HG02642 (cell line): Measurements from ENCODE around the gene VDAC1.

Experiments
- ATAC-seq: cut with Tn5 transposase; IDR thresholded peaks from one replicate; pipeline ENCODE4 v1.9.1; 2021; ENCODE audit warnings: mild to moderate bottlenecking; ENCODE audit not compliant: unreplicated experiment, poor library complexity

Gene VDAC1

DNA sequence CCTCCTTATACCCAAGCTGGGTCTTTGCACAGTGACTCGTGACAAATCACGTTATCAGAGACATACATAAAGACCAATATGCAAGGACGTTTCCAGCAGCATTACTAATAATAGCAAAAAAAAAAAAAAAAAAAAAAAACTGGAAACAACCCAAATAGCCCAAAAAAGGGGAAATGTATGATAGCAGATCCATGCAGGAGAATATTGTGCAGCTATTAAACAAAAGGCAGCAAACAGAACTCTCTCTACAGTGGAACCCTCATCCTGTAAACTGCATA lies 74.0 kb downstream of the VDAC1 start:
- no peak for ATAC-seq

GRCh38 chr5:133930061-133930812 lies 74.5 kb downstream of the VDAC1 start:
- peak; percentile 46 for ATAC-seq

DNA sequence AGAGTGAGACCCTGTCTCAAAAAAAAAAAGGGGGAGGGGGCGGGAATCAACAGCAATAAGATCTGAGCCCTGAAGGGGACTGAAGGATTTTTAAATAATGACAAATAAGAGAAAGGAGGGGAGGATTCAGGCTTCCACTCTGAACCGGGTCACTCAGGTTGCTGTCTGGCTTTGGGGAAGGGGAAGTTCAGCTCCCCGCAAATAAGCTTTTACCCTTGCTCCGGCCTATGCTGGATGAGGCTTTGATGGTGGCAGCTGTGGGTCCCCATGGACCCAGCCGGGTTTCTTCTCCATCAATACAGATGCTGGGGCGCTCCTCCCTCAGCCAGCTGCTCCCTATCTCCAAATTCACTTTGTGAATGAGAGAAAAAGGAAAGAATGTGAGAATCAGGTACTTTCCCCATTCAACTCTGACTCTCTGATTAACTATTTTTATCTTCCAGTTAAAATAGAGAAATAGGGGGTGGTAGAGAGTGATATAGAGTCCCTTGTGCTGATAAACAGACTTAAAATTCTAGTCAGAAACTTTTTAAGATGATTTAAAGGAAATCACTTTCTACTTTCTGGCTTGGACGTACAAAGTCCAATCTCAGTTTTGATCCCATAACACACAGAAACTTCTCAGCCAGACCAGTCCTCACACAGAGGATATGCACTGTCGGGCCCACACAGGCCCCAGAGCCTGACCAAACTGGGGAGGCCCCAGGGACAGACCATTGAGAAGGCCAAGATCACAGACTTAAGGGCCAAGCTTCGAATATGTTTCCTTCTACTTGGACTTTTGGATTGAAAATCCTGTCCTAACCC lies 76.0 kb downstream of the VDAC1 start:
- ATAC-seq, result no peak

DNA sequence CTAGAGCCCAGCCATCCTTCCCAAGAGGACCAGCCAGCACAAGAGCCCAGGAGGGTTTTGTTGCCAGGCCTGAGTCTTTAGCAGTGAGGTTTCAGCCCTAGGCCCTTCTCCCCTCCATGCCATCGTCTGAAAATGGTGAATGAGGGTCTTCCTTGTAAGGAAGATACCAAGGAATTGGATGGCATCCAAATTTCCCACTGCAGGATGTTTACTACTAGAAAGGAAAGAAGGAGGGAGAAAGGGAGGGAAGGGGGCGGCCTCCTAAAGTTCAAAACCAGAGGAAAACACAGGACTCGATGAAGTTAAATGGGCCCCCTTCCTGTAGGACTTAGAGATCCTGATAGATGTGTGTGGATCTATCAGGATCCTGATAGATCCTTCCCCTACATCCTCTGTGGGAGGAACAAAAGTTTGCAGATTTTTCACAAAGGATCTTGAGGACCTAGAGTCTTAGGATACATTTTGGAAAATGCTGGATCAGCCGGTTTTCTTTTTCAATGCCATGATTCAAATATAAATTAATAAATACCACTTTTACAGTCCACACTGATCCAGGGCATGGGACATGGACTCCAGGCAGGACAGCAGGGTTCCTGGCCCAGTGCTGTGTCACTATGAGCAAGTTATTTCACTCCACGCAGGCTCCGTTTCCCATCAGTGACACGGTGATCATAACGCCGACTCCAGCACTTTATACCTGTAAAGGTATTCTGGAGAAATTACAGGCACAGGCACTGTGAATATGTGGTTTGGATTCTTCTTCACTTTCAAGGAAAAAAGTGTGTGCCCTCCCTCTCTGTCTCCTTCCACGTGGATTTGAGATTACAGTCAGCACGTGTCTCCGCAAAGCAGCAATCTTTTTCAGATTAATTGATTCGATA lies 77.2 kb downstream of the VDAC1 start:
- no peak for ATAC-seq

DNA sequence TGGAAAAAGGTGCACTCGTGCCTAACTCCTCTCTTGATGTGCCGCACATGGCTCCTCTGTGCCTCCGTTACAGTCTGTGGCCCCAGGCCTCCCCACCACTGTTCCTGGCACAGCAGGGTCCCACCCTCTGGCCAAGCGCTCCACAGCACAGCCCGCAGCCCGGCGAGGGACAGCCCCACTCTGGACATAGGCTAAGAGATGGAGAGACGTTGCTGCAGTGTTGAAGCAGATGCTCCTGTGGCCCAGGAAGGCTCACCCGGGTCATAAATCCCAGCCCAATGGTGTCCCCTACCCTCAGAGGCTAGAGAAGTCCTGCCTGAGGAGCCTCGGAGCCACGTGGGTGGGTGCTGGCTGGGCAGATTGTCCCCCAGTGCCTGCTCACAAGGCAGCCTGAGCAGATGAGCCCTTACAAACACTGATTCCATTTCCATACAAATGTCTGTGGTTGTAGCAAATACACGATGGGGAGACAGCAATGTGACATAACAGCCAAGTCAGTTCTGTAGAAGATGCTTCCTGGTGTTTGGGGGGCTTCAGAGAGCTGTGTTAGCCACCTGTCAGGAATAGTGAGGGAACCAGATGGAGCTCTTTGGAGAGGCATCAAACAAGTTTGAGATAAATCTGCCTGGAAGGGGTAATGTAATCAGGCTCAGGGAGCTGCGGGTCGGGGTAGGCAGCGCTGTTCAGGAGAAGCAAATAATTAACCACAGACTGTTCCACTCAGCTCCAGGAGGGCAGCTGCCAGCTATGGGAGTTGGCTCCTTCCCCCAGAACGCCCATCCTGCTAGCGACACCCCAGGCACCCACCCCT lies 78.1 kb downstream of the VDAC1 start:
- no peak for ATAC-seq

DNA sequence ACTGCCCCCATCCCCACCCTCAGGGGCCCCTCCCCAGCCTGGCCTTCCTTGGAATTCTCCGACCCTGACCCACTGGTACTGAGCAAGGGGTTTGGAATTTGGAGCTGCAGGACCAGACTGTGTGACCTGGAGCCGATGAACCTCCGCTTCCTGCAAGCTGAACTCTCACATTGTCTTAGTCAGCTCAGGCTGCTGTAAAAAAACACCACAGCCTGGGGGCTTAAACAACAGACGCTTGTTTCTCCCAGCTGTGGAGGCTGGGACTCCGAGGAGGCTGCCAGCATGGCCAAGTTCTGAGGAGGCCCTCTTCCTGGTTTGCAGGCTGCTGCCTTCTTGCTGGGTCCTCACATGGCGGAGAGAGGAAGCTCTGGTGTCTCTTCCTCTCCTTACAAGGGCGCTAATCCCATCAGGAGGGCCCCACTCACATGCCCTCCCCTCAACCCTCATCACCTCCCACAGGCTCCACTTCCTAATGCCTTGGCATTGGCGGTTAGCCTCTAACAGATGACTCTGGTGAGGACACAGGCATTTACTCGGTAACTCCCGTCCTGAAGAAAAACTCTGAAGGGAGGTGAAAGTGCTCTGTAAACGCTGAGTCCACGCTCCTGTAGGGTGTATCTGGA lies 78.8 kb downstream of the VDAC1 start:
- no peak for ATAC-seq

DNA sequence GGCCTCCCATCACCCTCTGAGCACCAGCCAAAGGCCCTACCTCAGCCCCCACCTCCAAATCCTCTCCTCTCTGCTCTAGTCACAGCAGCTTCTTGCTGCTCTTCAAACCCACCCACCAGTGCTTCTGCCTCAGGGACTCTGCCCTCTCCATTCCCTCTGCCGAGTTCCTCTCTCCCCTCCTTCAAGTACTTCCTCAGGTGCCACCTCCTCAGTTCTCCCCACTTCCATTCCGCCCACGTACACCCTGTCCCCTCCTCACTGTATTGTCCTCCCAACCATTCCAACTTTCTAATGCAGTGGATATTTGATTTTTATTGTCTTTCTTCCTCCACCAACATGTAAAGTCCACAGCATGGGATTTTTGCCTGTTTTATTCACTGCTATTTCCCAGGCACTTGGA lies 79.5 kb downstream of the VDAC1 start:
- no peak for ATAC-seq

DNA sequence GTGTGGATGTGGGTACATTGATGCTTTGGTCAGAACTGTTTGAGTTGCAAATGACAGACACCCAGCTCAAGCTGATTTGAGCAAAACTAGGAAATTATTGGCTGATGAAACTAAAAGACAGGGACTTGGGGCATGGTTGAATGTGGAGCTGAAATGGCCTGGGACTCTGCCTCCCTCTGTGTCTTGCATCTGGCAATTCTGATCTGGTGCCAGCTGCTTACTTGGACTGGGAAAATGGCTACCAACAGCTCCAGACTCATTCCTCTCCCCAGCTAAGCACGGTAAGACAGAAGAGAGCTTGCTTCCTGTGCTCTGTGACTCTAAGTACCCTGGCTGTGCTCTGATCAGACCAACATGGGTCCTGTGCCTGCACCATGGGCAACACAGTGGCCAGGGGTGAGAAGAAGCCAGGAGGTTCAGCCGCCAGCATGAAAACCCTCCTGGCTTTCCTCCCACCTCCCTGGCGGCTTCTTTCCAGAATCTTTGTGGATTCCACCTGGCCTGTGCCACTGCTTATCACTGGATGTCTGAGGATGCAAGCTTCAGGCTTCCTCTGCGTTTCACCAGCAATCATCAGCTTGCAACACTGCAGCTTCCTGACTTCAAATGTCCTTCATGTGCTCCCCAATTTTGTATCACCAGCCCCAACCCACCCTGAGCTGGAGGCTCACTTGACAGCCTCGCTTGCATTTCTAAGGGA lies 80.4 kb downstream of the VDAC1 start:
- no peak for ATAC-seq

GRCh38 chr5:133921979-133922378 lies 82.8 kb downstream of the VDAC1 start:
- no peak for ATAC-seq
